ENCODE measurements around the gene GNG4. TPM values are rescaled to one million over a fixed set of nuclear protein-coding genes. Genes with fewer than 3 reads are reported as not detected.

Gene GNG4
- total RNA-seq, 2 donors from 2014 or later = not detected

- DNase-seq (ENCODE audit: low spot score) = no peak
- no peaks in the 10 kb centered on the region for H3K27me3 ChIP-seq
- H3K9me3 ChIP-seq = no peaks in the 10 kb centered on the region
- TF ChIP-seq CTCF (IDR thresholded peaks at IDR 0.05) = no peak
- no peaks in the 10 kb centered on the region for H3K4me1 ChIP-seq
- H3K36me3 ChIP-seq = no peaks in the 10 kb centered on the region
- no peak overlapping the region for H3K4me3 ChIP-seq
- H3K27ac ChIP-seq = no peak overlapping the region
Measured at GRCh38 chr1:235617140-235617539, 32.4 kb downstream of the GNG4 start.

- Histone ChIP-seq H3K9me3 (no peaks in the 10 kb centered on the region), H3K27ac (no peak overlapping the region)
- TF ChIP-seq CTCF (IDR thresholded peaks at IDR 0.05) = no peak
Measured at GRCh38 chr1:235614442-235614954, 35.1 kb downstream of the GNG4 start.

GRCh38 chr1:235613602-235614001, 36.0 kb downstream of the GNG4 start:
- no peak overlapping the region for H3K4me3 ChIP-seq
- no peaks in the 10 kb centered on the region for H3K27me3 ChIP-seq
- H3K4me1 ChIP-seq = no peaks in the 10 kb centered on the region
- no peaks in the 10 kb centered on the region for H3K9me3 ChIP-seq
- no peak for TF ChIP-seq CTCF (IDR thresholded peaks at IDR 0.05)
- no peak for DNase-seq (ENCODE audit: low spot score)
- no peak overlapping the region for H3K27ac ChIP-seq
- no peaks in the 10 kb centered on the region for H3K36me3 ChIP-seq

More at GRCh38 chr1:235614442-235614954, 35.1 kb downstream of the GNG4 start:
- H3K4me1 ChIP-seq = no peaks in the 10 kb centered on the region
- DNase-seq (ENCODE audit: low spot score) = no peak
- no peaks in the 10 kb centered on the region for H3K27me3 ChIP-seq
- no peak overlapping the region for H3K4me3 ChIP-seq
- H3K36me3 ChIP-seq = no peaks in the 10 kb centered on the region

- Histone ChIP-seq H3K27ac (no peak overlapping the region), H3K4me1 (no peaks in the 10 kb centered on the region), H3K27me3 (no peaks in the 10 kb centered on the region), H3K36me3 (no peaks in the 10 kb centered on the region), H3K4me3 (no peak overlapping the region), H3K9me3 (no peaks in the 10 kb centered on the region)
- no peak for DNase-seq (ENCODE audit: low spot score)
- no peak for TF ChIP-seq CTCF (IDR thresholded peaks at IDR 0.05)
Measured at GRCh38 chr1:235612761-235613160, 36.8 kb downstream of the GNG4 start.

GRCh38 chr1:235610157-235610556, 39.4 kb downstream of the GNG4 start:
- H3K27ac ChIP-seq = no peak overlapping the region
- no peak overlapping the region for H3K4me3 ChIP-seq
- no peaks in the 10 kb centered on the region for H3K4me1 ChIP-seq
- H3K27me3 ChIP-seq = no peaks in the 10 kb centered on the region
- H3K9me3 ChIP-seq = no peaks in the 10 kb centered on the region
- TF ChIP-seq CTCF (IDR thresholded peaks at IDR 0.05) = no peak
- H3K36me3 ChIP-seq = no peaks in the 10 kb centered on the region
- DNase-seq (ENCODE audit: low spot score) = no peak

GRCh38 chr1:235608278-235608677, 41.3 kb downstream of the GNG4 start:
- DNase-seq (ENCODE audit: low spot score) = no peak

More at GRCh38 chr1:235608278-235608677, 41.3 kb downstream of the GNG4 start:
- H3K27me3 ChIP-seq = no peaks in the 10 kb centered on the region
- no peak for TF ChIP-seq CTCF (IDR thresholded peaks at IDR 0.05)
- H3K9me3 ChIP-seq = no peaks in the 10 kb centered on the region
- H3K36me3 ChIP-seq = no peaks in the 10 kb centered on the region
- no peak overlapping the region for H3K4me3 ChIP-seq
- H3K4me1 ChIP-seq = no peaks in the 10 kb centered on the region
- H3K27ac ChIP-seq = no peak overlapping the region

All from right atrium auricular region (tissue), 2 donors.